HG02623 (cell line): ENCODE measurements around the gene CELF5.
"Not testable (repeated sequence)": the region's sequence is repeated elsewhere in the genome, so short reads cannot be mapped to it uniquely, and the experiment has no call there.

Experiments
- ATAC-seq: cut with Tn5 transposase; IDR thresholded peaks from one replicate; pipeline ENCODE4 v1.9.1; 2021; ENCODE audit warnings: moderate library complexity; ENCODE audit not compliant: unreplicated experiment

Gene CELF5

DNA sequence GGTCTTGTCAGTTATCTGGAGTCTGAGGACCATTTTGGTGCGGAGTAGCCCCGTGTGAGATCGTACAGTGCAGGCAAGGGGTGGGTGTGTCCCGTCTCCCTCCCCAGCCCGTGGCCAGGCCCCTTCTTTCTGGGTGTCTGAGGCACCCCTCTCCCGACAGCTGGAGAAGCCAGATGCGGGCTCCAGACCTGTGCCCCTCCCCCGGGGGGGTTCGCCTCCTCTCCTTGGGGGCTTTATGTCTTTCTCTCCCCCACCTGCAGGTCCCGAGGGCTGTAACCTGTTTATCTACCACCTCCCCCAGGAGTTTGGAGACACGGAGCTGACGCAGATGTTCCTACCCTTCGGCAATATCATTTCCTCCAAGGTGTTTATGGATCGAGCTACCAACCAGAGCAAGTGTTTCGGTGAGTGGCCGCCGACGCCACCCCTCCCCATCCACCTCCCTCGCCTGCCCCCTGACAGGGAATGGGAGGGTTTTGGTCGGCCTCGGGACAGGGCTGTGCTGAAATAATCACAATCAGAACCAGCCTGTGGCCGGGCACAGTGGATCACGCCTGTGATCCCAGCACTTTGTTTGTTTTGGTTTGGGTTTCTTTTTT, 65.6 kb downstream of the CELF5 start:
- no peak for ATAC-seq

DNA sequence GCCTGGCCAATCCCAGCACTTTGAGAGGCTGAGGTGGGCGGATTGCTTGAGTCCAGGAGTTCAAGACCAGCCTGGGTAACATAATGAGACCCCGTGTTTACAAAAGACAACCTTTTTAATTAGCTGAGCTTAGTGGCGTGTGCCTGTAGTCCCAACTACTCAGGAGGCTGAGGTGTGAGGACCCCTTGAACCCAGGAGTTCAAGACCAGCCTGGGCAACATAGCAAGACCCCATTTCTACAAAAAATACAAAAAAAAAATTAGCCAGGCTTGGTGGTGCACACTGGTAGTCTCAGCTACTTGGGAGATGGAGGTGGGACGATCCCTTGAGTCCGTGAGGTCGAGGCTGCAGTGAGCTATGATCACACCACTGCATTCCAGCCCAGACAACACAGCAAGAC, 66.4 kb downstream of the CELF5 start:
- ATAC-seq = not testable (repeated sequence)

DNA sequence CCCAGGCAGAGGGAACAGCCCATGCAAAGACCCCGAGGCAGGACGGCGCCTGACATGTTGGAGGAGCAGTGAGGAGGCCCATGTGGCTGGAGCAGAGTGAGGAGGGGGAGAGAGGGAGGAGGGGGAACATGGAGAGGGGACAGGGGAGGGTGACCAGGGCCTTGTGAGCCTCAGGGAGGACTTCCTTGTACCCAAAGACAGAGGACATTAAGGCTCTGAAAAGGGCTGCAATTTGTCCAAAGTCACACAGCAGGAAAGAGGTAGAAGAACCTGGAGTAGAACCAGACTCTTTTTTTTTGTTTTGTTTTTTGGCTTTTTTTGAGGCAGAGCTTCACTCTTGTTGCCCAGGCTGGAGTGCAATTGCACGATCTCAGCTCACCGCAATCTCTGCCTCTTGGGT, 67.2 kb downstream of the CELF5 start:
- no peak for ATAC-seq

DNA sequence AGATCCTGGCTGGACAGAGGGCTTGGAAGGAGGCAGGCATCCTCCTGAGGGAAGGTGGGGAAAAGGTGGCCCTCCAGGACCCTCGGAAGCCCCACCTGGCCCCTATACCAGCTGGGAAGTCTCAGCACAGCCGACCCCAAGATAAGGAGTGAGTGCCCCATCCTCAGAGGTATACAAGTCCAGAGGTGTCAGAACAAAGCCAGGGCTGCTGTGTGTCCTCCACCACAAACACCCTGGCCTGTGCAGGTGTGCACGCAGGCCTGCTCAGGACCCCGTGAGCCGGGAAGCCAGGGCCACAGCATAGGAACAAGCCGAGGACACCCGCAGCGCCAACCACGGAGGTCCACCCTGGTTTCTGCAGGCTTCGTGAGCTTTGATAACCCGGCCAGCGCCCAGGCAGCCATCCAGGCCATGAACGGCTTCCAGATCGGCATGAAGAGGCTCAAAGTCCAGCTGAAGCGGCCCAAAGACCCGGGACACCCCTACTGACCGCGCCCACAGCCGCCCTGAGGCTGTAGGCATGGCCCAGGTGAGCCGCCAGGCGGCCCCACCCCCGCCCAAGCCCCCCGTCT, 68.6 kb downstream of the CELF5 start:
- no peak for ATAC-seq

DNA sequence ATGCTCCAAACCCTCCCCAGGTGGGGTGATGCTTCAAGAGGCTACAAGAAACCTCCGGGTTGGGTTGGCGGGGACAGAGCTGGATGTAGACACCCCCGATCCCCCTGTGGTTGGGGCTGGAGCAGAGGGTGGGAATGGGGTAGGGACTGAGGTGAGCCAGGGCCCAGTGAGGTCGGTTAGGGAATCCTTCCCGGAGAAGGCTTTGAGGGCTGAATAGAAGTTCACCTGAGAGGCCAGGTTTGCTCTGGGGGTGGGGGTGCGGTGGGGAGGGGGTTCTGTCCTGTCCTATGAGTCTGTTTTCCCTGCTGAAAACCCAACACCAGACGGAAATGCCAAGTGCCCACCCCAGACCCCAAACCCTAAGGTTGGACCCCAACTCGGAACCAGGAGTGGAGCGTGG, 69.1 kb downstream of the CELF5 start:
- ATAC-seq = no peak

DNA sequence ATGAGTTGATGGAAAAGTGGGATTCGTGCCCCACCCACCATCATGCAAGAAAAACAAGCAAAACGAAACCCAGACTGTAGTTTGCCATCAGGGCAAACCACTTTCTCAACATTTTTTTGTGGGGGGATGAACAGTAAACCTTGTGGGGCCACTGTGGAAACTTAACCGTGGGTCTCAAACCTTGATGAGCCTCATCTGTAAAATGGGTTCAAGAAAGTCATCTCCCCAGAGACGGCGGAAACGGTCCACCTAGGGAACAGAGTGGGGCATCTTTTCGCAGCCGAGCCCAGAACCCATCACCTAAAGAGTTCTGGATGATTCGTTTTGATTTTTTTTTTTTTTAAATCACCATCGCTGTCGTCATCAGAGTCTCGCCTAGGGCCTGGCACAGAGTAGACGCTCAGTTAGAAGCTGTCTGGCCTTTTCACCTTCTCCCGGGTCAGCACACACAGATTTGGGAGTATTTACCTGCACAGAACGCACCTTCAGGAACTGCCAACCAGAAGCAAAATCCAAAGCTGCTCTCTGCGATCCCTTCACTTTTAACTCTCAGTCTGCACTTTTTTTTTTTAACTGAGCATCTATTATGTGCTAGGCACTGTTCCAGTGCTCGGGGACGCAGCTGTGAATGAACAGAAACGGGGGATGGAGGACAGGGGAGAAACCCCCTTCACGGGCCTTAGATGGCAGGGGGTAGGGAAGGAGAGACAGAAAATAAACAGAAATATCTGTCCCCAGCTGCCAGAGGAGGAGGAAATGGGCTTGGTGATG, 69.8 kb downstream of the CELF5 start:
- ATAC-seq = no peak

DNA sequence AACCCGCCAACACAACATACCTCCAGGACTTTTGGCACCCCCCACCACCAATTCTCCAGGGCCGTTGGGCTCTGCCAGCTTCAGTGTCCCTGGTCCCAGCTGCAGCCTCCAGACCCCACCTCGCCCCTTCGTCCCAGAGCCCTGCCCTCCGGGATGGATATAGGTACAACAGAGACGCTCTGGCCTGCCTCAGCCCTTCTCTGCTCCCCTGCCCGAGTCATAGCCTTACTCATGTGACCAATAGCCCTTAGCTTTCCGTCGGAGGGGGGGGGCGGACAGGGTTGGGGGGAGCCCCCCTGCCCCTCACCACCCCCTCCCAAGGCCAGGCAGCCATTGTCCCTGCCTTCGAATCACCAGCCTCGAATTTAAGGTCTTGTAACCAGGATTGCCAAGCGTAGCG, 71.1 kb downstream of the CELF5 start:
- ATAC-seq = no peak

DNA sequence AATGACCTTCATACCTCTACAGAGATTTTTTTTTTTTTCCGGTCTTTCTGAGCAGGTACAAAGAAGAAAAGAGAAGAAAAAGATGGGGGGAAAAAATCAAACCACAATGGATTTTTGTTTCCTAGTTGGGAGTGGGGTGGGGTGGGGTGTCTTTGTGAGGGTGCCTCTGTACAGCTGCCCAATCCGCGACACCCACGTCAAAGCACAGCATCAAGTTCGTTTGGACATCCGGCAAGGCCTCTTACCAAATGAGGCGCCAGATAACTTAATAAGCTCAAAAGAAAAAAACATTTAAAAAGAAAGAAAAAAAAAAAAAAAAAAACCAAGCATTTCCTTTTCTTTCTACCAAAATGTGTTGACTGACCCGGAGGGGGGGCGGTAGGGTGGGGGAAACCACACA, 71.6 kb downstream of the CELF5 start:
- ATAC-seq = no peak

DNA sequence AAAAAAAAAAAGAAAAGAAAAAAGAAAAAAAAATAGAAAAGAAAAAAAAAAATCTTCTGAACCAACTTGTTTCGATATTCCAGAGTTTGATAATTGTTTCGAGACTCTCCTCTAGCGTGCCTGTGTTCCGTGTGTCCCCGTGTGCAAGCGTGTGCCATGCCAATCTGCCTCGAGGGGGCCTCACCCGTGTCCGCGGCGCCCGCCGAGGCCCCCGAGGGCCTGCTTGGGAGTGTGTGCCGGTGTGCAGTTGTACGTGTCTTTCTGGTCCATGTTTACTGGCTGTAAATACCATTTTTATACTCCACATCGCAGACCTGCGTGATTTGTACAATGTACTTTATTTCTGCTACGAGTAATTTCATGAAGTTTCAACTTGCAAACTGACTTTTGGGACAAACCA, 72.0 kb downstream of the CELF5 start:
- ATAC-seq = no peak

DNA sequence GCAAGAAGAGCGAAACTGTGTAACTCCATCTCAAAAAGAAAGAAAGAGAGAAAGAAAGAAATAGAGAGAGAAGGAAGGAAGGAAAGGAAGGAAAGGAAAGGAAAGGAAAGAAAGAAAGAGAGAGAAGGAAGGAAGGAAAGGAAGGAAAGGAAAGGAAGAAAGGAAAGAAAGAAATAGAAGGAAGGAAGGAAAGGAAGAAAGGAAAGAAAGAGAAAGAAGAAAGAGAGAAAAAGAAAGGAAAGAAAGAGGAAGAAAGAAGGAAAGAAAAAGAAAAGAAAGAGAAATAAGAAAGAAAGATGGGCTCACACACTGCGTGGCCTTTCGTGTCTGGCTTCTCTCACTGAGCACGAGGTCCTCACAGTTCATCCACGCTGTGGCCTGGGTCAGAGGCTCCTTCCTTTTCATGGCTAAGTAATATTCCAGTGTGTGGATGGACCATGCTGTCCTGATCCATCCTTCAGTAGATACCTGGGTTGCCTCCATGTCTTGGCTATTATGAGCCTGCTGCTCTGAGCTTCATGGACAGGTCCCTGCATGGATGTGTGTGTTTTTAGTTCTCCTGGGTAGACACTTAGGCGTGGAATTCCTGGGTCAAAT, 74.5 kb downstream of the CELF5 start:
- no peak for ATAC-seq

DNA sequence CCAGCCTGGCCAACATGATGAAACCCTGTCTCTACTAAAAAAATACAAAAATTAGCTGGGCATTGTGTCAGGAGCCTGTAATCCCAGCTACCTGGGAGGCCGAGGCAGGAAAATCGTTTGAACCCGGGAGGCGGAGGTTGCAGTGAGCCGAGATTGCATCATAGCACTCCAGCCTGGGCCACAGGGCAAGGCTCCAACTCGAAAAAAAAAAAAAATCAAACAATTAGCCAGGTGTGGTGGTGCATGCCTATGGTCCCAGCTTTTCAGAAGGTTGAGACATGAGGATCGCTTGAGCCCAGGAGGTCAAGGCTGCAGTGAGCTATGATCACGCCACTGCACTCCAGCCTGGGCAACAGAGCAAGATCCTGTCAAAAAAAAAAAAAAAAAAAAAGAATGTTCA, 76.1 kb downstream of the CELF5 start:
- ATAC-seq = not testable (repeated sequence)

DNA sequence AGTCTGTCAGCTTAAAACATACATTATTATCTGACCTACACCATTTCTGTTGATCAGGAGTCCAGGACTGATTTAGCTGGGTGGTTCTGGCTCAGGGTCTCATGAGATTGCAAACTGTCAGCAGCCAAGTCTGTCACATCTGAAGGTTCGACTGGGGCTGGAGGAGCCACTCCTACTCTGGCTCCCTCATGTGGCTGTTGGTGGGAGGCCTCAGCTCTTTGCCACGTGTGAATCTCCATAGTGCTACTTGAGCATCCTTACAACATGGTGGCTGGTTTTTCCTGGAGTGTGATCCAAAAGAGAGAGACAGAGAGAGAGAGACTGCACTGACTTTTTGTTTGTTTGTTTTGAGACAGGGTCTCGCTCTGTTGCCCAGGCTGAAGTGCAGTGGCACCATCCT, 78.3 kb downstream of the CELF5 start:
- ATAC-seq = no peak

DNA sequence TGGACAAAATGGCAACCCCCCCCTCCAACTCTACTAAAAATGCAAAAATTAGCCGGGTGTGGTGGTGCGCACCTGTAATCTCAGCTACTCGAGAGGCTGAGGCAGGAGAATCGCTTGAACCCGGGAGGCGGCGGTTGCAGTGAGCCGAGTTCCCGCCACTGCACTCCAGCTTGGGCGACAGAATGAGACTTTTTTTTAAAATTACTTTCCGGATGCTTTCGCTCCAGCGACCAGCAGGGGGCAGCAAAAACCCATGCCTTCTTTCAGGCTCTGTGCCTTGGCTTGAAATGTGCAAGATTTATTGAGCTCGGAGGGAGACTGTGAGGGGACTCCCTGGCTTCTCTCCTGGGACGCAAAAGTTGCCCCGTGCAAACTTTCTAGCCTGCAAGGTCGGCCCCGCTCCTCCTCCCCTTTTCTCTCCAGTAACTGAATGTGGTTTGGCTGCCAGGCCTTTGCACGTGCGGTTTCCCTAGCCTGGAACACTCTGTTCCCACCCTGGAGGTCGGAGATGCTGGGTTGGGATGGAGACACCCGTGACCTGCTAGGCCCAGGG, 80.5 kb downstream of the CELF5 start:
- ATAC-seq = no peak

DNA sequence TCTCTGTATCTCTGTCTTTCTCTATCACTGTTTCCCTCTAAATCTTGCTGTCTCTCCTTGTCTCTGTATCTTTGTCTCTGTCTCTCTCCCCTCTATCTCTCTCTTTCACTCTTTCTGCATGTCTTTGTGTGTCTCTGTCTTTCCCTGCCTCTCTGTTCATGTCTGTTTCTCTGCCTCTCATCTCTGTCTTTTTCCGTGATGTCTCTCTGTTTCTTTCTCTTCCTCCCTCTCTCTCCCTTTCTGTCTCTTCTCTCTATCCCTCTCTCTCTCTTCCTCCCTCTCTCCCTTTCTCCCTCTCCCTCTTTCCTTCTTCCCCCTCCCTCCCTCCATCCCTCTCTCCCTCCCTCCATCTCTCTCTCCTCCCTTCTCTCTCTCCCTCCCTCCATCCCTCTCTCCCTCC, 85.3 kb downstream of the CELF5 start:
- ATAC-seq = no peak

DNA sequence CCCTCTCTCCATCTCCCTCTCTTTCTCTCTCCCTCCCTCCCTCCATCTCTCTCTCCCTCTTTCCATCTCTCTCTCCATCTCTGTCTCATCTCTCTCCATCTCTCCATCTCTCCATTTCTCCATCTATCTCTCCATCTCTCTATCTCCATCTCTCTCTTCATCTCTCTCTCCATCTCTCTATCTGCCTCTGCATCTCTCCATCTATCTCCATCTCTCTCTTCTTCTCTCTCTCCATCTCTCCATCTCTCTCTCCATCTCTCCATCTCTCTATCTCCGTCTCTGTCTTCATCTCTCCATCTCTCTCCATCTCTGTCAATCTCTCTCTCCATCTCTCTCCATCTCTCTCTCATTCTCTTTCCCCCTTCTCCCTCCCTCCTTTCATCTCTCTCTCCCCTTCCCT, 85.8 kb downstream of the CELF5 start:
- no peak for ATAC-seq

DNA sequence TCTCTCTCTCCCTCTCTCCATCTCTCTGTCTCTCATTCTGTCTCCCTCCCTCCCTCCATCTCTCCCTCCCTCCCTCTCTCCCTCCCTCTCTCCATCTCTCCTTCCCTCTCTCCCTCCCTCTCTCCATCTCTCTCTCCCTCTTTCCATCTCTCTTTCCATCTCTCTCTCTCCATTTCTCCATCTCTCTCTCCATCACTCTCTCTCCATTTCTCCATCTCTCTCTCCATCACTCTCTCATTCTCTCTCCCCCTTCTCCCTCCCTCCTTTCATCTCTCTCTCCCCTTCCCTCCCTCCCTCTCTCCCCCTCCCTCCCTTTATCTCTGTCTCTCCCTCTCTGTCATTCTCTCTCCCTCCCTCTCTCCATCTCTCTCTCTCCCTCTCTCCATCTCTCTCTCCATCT, 86.2 kb downstream of the CELF5 start:
- ATAC-seq = no peak

DNA sequence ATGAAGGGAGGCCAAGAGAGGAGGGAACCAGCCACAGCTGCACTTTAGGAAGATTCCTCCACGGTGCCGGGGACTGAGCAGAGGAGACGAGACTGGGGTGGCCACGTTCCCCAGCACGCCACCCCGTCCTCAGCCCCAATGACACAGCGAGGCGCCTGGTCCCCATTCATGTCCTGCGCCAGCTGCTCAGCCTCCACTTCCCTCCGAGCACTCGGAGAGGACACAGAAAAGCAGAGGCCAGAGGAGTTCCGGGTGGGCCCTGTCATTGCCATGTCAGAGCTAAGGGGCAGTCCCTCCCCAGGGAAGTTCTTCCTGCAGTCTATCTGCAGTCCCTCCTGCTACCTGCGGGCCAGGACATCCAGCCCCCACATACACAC, 88.7 kb downstream of the CELF5 start:
- no peak for ATAC-seq

DNA sequence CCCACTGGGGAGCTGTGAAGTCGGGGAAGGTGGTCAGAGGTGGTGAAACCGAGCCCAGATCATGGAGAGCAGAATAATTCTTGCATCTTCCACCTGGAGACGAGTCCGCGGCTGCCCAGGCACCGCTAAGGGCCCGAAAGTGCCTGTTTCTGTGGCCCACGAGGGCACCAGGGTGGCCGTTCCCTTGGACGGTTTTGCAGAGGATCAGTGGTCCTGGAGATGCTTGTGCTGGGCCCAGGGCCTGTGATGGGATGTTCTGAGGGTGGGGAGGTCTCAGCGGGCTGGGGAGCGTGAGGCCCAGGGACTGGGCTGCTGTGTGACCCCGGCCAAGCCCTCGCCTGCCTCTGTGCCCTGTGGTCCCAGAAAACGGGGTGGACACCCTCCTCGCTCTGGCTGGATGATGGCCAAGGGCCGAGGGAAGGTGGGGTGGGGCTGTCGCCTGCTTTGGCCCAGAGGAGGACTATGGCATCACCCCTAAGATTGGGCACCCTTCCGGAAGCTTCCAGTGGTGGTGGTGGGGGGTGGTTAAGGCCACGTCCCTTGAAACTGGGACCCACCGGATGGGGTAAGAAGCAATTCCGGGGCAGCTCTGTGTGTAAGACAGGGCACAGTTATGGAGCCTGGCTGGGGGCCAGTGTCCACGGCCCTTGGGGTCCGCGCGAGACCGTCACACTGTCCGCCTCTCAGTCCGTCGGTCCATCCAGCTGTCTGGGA, 90.7 kb downstream of the CELF5 start:
- ATAC-seq = no peak

DNA sequence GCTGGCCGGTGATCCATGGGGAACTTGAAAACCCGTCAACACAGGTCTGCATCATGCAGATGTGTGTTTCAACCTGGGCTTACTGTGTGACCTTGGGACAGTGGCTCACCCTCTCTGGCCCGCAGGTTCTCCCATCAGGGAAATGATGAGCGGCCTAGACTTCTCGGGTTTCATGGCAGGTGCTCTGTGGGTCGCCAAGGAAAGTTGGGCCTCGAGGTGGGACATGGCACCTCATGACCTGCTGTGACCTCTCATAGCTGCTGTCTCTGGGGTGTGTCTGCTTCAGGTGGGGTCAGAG, 91.2 kb downstream of the CELF5 start:
- ATAC-seq = no peak

DNA sequence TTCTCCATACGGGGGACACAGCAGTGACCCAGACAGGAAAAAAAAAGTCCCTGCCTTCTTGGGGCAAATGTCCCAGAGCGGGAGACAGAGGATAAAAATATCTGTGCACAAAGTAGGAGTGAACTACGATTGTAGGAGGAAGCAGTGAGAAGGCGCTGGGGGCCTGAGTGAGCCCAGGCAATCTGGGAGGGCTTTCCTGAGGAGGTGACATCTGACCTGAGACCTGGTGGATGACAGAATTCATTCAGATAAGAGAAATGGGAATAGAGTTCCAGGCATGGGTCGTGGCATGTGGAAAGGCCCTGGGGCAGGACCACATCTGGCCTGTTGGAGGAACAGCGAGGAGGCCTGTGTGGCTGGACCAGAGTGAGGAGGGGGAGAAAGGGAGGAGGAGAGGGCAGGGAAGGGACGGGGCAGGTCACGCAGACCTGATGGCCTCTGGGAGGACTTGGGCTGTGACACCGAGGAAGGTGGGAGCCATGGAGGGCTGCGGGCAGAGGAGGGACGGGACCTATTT, 91.7 kb downstream of the CELF5 start:
- ATAC-seq = no peak

DNA sequence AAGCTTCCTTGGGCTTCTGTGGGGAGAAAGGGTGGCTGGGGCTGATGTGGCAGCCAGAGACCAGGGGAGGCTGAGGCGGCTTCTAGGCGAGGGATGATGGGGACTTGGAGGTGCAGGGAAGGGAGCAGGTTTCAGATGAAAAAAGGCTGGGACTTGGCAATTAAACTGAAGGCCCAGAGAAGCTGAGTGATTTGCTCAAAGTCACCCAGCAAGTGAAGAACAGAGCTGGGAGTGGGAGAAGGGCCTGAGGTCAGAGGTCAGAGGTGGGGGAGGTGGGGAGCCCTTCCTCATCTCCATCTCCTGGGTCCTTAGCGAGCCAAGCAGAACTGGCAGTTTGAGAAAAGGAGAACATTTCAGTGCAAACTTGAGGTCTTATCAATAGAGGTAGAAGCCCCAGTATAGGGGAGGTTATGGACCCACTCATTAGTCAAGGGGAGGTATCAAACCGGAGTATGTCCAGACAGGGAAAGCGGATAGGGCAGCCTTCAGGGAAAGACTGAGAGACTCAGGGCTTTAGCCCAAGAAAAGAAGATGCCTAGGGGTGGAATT, 92.3 kb downstream of the CELF5 start:
- no peak for ATAC-seq
